HTR-8/SVneo (cell line): ENCODE measurements around the gene CCNA2.

ENCODE experiments used
- DNase-seq: peaks from one replicate; pipeline ENCODE4 v3.0.0; 2011; ENCODE audit warnings: low spot score, mixed read lengths; ENCODE audit not compliant: insufficient read length
- FAIRE-seq: peaks from 2 replicates; lab custom pipeline; 2011; peaks lifted over from hg19 to GRCh38; lab: Jason Lieb, UNC

CCNA2 gene

GRCh38 chr4:121811122-121811521 is 12.6 kb downstream of the CCNA2 start:
- DNase-seq, result no peak
- FAIRE-seq, result no peak

- FAIRE-seq (no peak), DNase-seq (no peak)
Measured at GRCh38 chr4:121806411-121806810, 17.3 kb downstream of the CCNA2 start.

DNA sequence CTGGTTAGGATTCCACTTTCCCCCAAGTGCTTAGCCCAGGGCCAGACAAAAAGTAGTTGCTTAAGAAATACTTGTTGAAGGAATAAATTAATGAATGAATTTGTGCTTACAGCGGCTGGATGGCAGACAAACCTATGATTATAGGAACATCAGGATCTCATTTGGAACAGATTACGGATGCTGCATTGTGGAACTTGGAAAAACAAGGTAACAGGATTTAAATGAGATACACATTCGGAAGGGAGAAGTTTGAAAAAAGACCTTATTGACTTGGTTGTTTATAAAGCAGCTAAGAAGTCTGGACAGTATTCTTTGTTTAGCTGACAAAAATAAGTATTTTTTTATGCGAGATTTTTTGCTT is 22.0 kb downstream of the CCNA2 start:
- no peak for DNase-seq
- no peak for FAIRE-seq

DNA sequence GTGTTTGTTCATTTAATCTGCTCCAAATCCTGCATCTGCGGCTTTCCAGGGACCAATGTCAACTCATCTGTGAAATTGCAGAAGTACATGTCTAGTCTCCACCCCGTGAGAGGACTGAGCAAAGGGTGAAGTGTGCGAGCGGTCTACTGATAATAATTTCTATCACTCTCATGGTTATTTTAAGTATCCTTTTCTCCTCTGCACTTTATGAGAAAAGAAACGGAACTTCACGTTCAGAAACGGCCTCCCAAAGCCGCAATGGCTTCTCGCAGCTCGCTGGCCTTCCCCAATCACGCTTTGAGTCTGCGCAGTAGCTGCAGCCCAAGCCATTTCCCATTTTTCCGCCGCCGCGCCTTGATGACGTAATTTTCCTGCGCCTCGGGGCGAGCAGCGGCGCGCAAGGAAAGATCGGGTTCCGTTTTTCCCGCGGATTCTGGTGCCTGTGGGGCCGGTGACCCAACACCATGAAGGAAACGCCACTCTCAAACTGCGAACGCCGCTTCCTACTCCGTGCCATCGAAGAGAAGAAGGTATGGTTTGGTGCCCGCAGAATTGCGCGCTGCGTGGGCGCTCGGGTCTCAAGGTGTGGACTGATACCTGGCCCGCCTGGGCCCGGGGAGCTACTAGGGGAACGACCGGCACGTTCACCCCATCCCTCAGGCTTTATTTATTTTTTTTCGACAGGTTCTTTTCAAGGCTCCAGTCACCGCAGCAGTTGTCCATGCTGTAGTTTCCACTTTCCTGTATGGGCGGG is 22.5 kb downstream of the CCNA2 start, which contains the start of gene EXOSC9:
TSS of gene EXOSC9 (plus strand) at position 363 of the 754 bp plus-strand sequence. CDS start at position 465, 102 bp downstream.
- FAIRE-seq (peak; percentile 74), DNase-seq (peak; percentile 89)

DNA sequence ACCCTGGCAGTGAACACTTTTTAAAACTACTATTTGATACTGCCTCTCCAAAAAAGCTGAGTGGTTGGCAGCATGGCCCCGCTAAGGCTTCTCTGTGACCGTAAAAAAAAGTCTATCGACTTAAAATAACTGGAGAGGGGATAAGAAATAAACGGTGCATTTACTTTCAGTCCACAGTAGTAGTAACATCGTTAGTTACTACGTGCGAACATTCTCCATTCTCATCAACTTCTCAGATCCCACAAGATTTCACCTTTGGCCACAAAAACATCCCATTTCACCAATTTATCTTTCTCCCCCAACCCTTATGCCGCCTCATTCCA is 23.1 kb downstream of the CCNA2 start:
- FAIRE-seq (no peak), DNase-seq (no peak)

GRCh38 chr4:121799867-121800501 is 23.7 kb downstream of the CCNA2 start:
- FAIRE-seq (no peak), DNase-seq (no peak)

DNA sequence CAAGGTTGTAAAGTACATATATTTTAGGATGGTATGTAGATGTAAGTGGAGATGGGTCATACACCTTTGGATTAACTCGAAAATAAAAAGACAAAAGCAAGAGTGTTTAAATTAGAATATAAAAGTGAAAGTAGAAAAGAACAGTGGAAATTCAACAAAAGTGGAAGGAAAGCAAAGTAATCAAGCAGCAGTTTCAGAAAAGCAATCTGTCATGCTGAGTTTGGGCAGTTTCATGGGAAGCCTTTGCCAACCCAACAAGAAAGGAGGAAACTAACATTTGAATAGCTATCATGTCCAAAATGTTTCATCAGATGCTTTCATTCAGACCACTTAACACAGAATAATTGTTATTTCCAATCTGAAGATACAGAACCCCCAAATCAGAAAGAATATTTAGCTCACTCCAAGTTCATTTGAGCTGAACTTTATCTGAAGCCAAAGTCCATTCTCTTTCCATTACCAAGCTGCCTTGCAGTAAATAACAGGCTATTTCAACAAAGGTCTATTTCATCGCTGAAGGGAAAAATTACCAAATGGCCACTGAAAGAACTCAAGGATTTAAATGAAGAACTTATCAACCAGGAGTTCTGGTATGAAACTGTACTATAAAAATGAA is 24.4 kb downstream of the CCNA2 start:
- no peak for DNase-seq
- no peak for FAIRE-seq

DNA sequence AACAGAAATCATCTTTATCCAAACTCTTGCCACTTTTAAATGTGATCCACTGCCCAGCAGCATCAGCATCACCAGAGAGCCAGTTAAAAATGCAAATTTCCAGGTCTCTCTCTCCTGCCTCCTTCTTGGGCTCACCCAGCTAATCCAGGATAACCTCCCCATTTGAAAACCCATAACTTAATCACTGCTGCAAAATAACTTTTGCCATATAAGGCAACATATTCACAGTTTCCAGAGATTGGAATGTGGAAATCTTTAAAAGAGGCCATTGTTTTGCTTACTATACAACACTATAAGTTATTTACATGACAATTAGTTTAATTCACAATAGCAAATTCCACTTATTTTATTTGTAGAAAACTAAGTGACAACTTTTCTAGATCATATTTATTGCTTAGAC is 27.4 kb downstream of the CCNA2 start:
- FAIRE-seq (no peak), DNase-seq (no peak)

GRCh38 chr4:121794505-121795188 is 29.0 kb downstream of the CCNA2 start:
- no peak for FAIRE-seq

GRCh38 chr4:121792966-121793365 is 30.7 kb downstream of the CCNA2 start:
- FAIRE-seq (no peak), DNase-seq (no peak)

More at GRCh38 chr4:121794505-121795188, 29.0 kb downstream of the CCNA2 start:
- no peak for DNase-seq

DNA sequence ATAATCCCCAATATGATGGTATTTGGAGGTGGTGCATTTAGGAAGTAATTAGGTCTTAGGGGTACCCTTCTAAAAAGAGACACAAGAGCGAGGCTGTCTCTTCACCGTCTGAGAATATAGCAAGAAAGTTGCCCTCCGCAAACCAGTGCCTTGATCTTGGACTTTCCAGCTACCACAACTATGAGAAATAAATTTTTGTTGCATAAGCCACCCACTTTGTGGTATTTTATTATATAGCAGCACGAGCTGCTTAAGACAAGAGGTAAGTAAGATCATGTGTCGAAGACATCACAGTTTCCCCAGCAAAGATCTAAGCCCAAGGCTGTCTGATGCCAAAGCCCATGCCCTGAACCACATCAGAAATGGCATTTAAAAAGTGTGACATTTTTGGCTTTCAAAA is 32.2 kb downstream of the CCNA2 start:
- no peak for DNase-seq
- no peak for FAIRE-seq

DNA sequence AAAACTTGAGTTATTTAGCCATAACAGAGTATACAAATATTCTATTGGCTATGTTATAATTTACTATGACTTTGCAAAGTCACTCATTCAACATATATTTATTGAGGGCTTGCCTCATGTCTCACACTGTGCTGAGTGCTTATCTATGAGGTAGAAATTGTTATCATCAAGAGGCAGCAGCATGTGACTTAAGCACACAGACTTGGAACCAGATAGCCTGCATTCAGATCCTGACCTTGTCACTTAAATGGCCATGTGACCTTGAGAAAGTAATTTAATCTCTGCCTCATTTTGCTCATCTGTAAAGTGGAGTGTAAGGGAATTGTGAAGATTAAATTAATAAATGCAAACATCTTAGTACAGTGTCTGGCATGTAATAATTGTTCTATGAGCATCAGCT is 32.7 kb downstream of the CCNA2 start:
- DNase-seq, result no peak
- FAIRE-seq, result no peak

GRCh38 chr4:121789960-121790829 is 33.5 kb downstream of the CCNA2 start:
- DNase-seq (peak; percentile 37), FAIRE-seq (no peak)

DNA sequence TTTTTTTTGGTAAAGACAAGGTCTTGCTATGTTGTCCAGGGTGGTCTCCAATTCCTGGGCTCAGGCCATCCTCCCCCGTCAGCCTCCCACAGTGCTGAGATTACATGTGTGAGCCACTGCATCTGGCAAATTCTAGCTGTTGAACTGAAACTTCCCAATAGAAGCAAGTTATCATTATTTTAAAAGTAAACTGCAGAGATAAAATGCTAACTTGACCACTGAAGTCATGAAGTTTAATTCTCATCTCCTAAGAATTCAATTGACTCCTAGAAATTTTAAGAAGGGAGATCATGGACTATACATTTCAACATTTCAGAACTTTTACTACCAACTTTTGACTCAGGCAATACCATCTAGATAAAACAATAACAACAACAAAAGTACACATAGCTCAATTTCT is 34.2 kb downstream of the CCNA2 start:
- FAIRE-seq (no peak), DNase-seq (no peak)

- FAIRE-seq (no peak), DNase-seq (no peak)
Measured at GRCh38 chr4:121788896-121789295, 34.8 kb downstream of the CCNA2 start.

- DNase-seq, result no peak
- FAIRE-seq, result no peak
Measured at GRCh38 chr4:121786221-121786620, 37.5 kb downstream of the CCNA2 start.

DNA sequence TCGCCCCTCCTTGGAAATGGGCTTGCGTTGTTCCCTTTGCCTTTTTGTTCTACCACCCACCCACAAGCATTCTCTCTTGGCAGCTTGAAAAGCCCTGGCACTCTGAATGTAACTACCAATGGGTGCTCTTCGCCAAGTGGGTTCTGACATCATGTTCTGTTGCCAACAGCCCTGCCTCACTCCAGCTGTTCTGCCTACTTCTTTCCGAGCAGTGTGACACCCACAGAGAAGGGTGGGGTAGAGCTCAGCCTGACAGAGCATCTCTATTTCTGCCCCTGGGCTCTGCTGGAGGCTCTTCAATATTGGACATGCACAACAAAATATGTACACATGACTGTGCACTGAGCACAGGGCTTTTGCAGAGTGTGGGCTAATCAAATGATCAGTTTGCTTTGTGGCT is 38.2 kb downstream of the CCNA2 start:
- FAIRE-seq (no peak), DNase-seq (no peak)

GRCh38 chr4:121784975-121785374 is 38.7 kb downstream of the CCNA2 start:
- FAIRE-seq (no peak), DNase-seq (peak; percentile 69)

GRCh38 chr4:121784401-121784800 is 39.3 kb downstream of the CCNA2 start:
- DNase-seq, result no peak
- no peak for FAIRE-seq

DNA sequence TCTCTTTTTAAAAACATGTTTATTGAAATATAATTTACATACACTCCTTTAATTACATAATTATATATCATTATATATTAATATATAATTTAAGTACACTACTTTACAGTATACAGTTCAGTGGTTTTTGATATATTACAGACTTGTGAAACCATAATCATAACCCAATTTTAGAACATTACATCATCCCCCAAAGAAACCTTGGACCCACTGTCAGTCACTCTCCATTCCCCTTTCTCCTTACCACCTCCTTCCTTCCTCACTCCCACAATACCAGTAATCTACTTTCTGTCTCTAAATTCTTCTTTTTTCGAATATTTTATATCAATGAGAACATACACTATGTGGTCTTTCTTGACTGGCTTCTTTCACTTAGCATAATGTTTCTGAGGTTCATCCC is 40.5 kb downstream of the CCNA2 start:
- no peak for FAIRE-seq
- DNase-seq, result no peak
